Measurements from ENCODE around the gene SPARCL1. TPM values are rescaled to one million over a fixed set of nuclear protein-coding genes. Genes with fewer than 3 reads are reported as not detected.

The SPARCL1 gene
- total and polyA plus RNA-seq, 2 of the 13 experiments (the other 11 are each of a cell fraction or from before 2014, with no cell fraction given), result 0.04 TPM; not detected in 1

- FAIRE-seq (no peak), DNase-seq (ENCODE audit: low spot score) (no peak), ATAC-seq (no peak)
- BruUV-seq (replicated peaks), result no TSS peak
- 50% methylated on average over 4 of the region's 4 CpGs for WGBS (ENCODE audit: low lambda C conversion rate)
- in situ Hi-C loops (cut with HindIII; ENCODE audit: extremely low pct_ligation_motif_present, low pct_unique_long_range_greater_than_20kb), result no loop called here
- TF ChIP-seq NCOA1 (CRISPR knock-in tag; IDR thresholded peaks at IDR 0.05) (no peak), MAFK (conservative IDR thresholded peaks at IDR 0.05 in 1 of 2, IDR thresholded peaks at IDR 0.05 in 1 of 2; ENCODE audit: low read length in 2 of 2) (peak; percentile 75 to 82), MAFF (IDR thresholded peaks at IDR 0.05; ENCODE audit: low read depth, low read length) (peak; percentile 73)
- no peaks in the 10 kb centered on the region for H4K20me1 ChIP-seq (ENCODE audit: insufficient read depth, low read length)
- no peak overlapping the region for H2AFZ ChIP-seq (ENCODE audit: low read length)
- no peaks in the 10 kb centered on the region for H3K36me3 ChIP-seq (replicated peaks in 1 of 2; ENCODE audit: control insufficient read depth in 1 of 2, insufficient read depth in 2 of 2, low read length in 2 of 2)
- intact Hi-C loops (cut with micrococcal nuclease; ENCODE audit: unreplicated experiment), result no loop called here
- no peak overlapping the region for H3K9ac ChIP-seq (ENCODE audit: insufficient read depth, low read depth, low read length)
- no peaks in the 10 kb centered on the region for H3K27me3 ChIP-seq (ENCODE audit: control insufficient read depth in 1 of 2, insufficient read depth in 2 of 2, low read length in 2 of 2)
- H3K9me3 ChIP-seq (ENCODE audit: low read length), result peaks cover 16% of the 10 kb centered on the region
- no peak overlapping the region for H3K27ac ChIP-seq (ENCODE audit: extremely low read length, insufficient read depth, low read length)
- H3K4me3 ChIP-seq (replicated peaks in 1 of 3; ENCODE audit: insufficient read depth in 1 of 3, low read depth in 2 of 3, low read length in 3 of 3), result no peak overlapping the region
- POLR2A ChIA-PET, result no interaction called here
- H3K4me1 ChIP-seq (ENCODE audit: insufficient read depth, low read length), result no peaks in the 10 kb centered on the region
- CTCF ChIA-PET (ENCODE audit: low intra/inter-chr PET ratio, low total read pairs), result no interaction called here
- H3K4me2 ChIP-seq (ENCODE audit: low read depth, low read length), result no peak overlapping the region
- no peaks in the 10 kb centered on the region for H3K79me2 ChIP-seq (ENCODE audit: insufficient read depth, low read length)
Measured at GRCh38 chr4:87523307-87523706, 5.9 kb downstream of the SPARCL1 start.

GRCh38 chr4:87521757-87522374, 7.3 kb downstream of the SPARCL1 start:
- ChIA-PET CTCF (ENCODE audit: low intra/inter-chr PET ratio, low total read pairs) (no interaction called here), POLR2A (no interaction called here)
- H4K20me1 ChIP-seq (ENCODE audit: insufficient read depth, low read length), result no peaks in the 10 kb centered on the region
- in situ Hi-C loops (cut with HindIII; ENCODE audit: extremely low pct_ligation_motif_present, low pct_unique_long_range_greater_than_20kb) (no loop called here), intact Hi-C loops (cut with micrococcal nuclease; ENCODE audit: unreplicated experiment) (no loop called here)
- no peaks in the 10 kb centered on the region for H3K36me3 ChIP-seq (replicated peaks in 1 of 2; ENCODE audit: control insufficient read depth in 1 of 2, insufficient read depth in 2 of 2, low read length in 2 of 2)
- H3K4me1 ChIP-seq (ENCODE audit: insufficient read depth, low read length), result no peaks in the 10 kb centered on the region
- no peak for FAIRE-seq
- H3K9ac ChIP-seq (ENCODE audit: insufficient read depth, low read depth, low read length), result no peak overlapping the region
- H3K4me2 ChIP-seq (ENCODE audit: low read depth, low read length), result no peak overlapping the region
- TF ChIP-seq TIGD3 (CRISPR knock-in tag; IDR thresholded peaks at IDR 0.05; ENCODE audit: borderline replicate concordance) (no peak), RNF2 (conservative IDR thresholded peaks at IDR 0.05; ENCODE audit: low read depth) (no peak), SMAD1 (CRISPR knock-in tag; IDR thresholded peaks at IDR 0.05; ENCODE audit: borderline replicate concordance, low read depth) (no peak), PITX1 (CRISPR knock-in tag; IDR thresholded peaks at IDR 0.05) (no peak), ZNF839 (CRISPR knock-in tag; IDR thresholded peaks at IDR 0.05; ENCODE audit: borderline replicate concordance) (no peak), ZNF260 (CRISPR knock-in tag; IDR thresholded peaks at IDR 0.05; ENCODE audit: borderline replicate concordance, low read depth) (no peak)
- no peak for DNase-seq (ENCODE audit: low spot score)
- no peaks in the 10 kb centered on the region for H3K27me3 ChIP-seq (ENCODE audit: control insufficient read depth in 1 of 2, insufficient read depth in 2 of 2, low read length in 2 of 2)
- H3K79me2 ChIP-seq (ENCODE audit: insufficient read depth, low read length), result no peaks in the 10 kb centered on the region
- no peak overlapping the region for H3K4me3 ChIP-seq (replicated peaks in 1 of 3; ENCODE audit: insufficient read depth in 1 of 3, low read depth in 2 of 3, low read length in 3 of 3)
- ATAC-seq, result no peak
- no peak overlapping the region for H2AFZ ChIP-seq (ENCODE audit: low read length)
- no peak overlapping the region for H3K27ac ChIP-seq (ENCODE audit: extremely low read length, insufficient read depth, low read length)
- peaks cover 16% of the 10 kb centered on the region for H3K9me3 ChIP-seq (ENCODE audit: low read length)
- 1% methylated on average over 3 of the region's 3 CpGs for WGBS (ENCODE audit: low lambda C conversion rate)
- no TSS peak for BruUV-seq (replicated peaks)
